GM19035 (cell line): Measurements from ENCODE around the gene LAMC3.

ENCODE experiments used
- ATAC-seq: cut with Tn5 transposase; IDR thresholded peaks from one replicate; pipeline ENCODE4 v1.9.1; 2021; ENCODE audit not compliant: unreplicated experiment

LAMC3 gene

GRCh38 chr9:131039129-131039954 is 30.4 kb downstream of the LAMC3 start:
- ATAC-seq: no peak

DNA sequence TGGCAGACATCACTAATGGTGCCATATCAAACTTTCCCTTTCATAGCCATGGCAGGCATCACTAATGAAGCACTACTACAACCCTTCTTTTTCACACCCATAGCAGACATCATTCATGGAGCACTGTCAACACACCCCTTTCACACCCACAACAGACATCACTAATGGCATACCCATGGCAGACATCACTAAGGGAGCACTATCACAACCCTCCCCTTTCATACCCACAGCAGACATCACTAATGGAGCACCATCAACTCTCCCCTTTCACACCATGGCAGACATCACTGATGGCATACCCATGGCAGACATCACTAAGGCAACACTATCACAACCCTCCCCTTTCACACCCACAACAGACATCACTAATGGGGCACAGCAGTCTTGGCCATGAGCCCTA is 33.7 kb downstream of the LAMC3 start:
- no peak for ATAC-seq

- no peak for ATAC-seq
Observed at GRCh38 chr9:131043087-131043486, 34.1 kb downstream of the LAMC3 start.

DNA sequence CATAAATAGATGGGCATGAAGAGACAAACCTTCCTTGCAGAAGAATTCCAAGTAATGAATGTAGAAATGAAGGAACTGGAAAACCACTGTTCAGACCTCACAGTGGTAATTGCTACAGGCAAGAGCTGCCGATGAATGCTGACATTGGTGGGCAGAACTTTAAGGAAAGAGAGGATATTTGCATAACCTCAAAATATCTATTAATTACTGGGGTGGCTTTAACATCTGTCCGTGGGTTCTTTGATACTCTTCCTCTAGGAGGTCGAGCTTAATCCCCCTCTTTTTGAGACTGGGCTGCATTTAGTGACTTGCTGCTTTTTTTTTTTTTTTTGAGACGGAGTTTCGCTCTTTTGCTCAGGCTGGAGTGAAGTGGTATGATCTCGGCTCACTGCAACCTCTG is 34.7 kb downstream of the LAMC3 start:
- no peak for ATAC-seq

GRCh38 chr9:131045300-131046092 is 36.5 kb downstream of the LAMC3 start:
- no peak for ATAC-seq

- ATAC-seq: no peak
Observed at GRCh38 chr9:131046093-131046380, 37.1 kb downstream of the LAMC3 start.

DNA sequence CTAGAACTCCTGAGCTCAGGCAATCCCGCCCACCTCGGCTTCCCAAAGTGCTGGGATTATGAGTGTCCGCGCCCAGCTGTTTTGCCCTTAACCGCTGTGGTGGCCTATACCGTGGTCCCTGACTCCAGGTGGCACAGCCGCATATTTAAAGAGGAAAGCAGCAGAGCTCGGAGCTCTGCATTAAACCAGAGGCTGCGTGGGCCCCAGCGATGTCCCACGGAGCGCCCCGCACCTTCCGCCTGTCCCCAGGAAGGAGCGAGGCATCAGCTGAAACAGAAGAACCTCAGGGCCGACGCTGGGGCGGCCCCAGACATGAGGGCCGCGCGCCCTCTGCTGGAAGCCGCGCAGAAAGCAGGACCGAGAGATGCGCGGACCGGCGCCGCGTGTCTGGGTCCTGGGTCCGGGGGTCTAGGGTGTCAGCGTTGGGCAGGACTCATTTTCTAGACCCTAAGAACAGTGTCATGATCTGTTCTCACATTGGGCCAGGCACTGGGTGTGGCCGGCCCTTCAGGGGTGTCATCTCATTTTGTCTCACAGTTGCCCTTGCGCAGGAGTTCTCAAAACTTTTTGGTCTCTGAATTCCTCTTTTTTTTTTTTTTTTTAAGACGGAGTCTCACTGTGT is 37.7 kb downstream of the LAMC3 start:
- ATAC-seq: no peak

GRCh38 chr9:131048332-131048731 is 39.4 kb downstream of the LAMC3 start:
- ATAC-seq: no peak

- ATAC-seq: no peak
Observed at GRCh38 chr9:131048820-131049219, 39.8 kb downstream of the LAMC3 start.

GRCh38 chr9:131049829-131050715 is 41.1 kb downstream of the LAMC3 start:
- ATAC-seq: no peak

DNA sequence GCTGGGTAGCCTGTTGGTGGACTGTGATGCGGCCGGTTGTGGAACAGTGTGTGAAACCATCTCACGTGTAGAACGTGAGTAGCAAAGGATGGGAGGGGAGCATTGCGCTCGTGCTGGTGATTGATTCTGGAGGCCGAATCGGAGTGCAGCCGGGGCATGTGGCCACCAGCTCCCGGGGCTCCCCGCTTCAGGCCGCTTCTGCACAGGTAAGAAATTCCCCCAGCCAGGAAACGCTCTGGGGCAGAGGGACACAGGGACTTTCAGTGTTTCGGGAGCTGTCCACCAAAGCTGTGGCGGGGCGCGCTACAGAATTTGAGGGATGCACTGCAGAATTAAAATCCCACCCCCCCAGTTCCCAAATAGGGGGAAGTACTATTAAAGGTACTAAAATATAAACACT is 41.9 kb downstream of the LAMC3 start:
- ATAC-seq: no peak

DNA sequence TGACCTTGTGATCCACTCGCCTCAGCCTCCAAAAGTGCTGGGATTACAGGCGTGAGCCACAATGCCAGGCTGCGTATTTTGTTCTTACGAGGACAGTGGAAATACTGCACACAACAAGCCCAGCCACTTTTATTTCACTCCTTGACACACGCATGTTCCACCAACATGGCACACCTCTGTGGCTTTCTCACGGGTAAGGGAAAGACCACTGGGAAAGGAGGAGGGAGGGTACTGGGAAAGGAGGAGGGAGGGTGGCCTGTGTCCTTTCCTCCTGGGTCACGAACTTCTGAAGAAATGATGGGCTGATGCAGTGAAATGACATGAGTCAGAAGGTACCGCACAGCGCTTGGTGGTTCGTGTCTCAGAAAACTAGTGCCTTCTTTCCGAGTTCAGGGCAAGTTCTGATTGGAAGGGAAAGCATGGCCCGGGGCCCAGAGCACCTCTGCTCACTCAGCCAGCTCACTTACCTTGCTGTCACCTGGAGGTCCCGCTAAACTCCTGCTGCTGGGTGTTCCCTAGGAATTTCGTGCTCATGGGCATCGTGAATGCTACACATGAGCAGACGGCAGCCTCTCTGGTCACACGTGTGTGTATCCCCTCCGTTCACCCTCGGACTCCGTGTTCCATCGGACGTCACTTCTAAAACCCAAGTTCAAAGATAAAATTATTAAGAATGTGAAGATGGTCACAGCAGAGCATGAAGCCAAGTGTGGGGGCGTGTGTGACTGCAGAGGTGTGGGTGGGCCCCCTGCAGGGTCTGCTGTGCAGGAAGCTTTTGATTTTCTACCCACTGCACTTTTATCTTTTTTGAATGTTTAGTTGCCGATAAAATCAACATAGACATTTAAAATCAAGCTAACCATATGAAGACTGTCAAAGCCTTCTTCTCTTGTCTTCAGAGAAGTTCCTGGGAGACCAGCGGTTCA is 42.9 kb downstream of the LAMC3 start:
- no peak for ATAC-seq

- ATAC-seq: no peak
Observed at GRCh38 chr9:131053896-131054295, 44.9 kb downstream of the LAMC3 start.

GRCh38 chr9:131056781-131057506 is 48.0 kb downstream of the LAMC3 start:
- no peak for ATAC-seq

GRCh38 chr9:131060900-131061630 is 52.1 kb downstream of the LAMC3 start:
- no peak for ATAC-seq

DNA sequence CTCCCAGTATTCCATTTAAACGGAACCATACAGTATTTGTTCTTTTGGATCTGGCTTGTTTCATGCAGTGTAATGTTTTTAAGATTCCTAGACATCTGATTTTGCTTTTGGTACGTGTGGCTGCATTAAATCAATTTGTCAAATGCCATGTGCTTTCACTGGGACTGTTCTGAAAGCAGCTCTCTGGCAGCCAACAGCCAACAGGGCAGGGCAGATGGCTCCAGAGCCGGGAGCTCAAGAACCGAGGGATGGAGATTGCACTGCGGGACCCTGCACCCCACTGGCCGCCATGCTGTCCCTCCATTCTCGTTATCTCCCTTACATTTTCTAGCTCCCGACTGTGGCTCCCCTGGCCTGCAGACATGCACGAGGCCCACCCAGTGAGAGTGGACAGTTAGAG is 54.0 kb downstream of the LAMC3 start:
- no peak for ATAC-seq

DNA sequence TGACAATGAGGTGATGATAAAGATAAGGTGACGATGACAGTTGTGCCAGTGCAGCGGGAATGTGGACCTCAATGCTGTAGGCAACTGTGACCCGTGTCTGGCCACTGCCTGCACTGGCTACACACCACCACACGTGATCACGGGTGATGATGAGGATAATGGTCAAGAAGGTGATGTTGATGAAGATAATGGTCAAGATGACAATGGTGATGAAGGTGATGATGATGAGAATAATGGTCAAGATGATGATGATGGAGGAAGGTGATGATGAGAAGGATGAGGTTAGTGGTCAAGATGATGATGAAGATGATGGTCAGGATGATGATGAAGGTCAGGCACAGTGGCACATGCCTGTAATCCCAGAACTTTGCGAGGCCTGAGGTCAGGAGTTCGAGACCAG is 56.6 kb downstream of the LAMC3 start:
- ATAC-seq: no peak

DNA sequence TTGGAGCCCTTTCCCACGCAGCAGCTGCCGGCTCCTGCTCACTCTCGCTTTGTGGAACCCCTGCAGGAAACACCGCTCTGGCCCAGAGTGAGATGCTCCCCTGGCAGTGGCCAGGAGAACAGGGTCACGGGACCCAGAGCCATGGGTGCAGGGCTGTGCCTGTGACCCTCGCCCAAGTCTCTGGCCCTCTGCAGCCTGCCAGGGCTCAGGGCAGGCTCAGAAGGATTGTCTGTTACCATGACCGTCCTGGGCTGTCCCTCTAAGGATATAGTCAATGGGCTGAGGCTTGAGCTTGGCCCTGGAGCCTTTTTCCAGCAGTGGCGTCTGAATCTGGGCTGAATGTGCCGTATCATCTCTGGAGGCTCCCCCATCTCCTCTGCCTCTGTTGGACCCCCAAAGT is 58.7 kb downstream of the LAMC3 start:
- ATAC-seq: no peak
